HFF-Myc (cell line): Measurements from ENCODE around the gene ARID5B.

Experiments
- DNase-seq: peaks from one replicate; pipeline ENCODE4 v3.0.0-alpha.2; 2011; ENCODE audit warnings: low read depth; ENCODE audit errors: extremely low read depth
- H3K4me3 ChIP-seq: replicated peaks from 2 replicates; pipeline ENCODE4 v1.5.1; 2011; ENCODE audit warnings: low read depth, mild to moderate bottlenecking, control low read depth, low read length
- CTCF ChIP-seq: IDR thresholded peaks from 2 replicates; pipeline ENCODE4 v1.5.1; 2012; ENCODE audit warnings: mild to moderate bottlenecking, low read depth, low read length, control low read depth; ENCODE audit errors: missing control alignments

ARID5B gene

GRCh38 chr10:61987537-61987936 lies 86.0 kb downstream of the ARID5B start:
- DNase-seq, result no peak
- TF ChIP-seq CTCF, result no peak
- no peak overlapping the region for H3K4me3 ChIP-seq

DNA sequence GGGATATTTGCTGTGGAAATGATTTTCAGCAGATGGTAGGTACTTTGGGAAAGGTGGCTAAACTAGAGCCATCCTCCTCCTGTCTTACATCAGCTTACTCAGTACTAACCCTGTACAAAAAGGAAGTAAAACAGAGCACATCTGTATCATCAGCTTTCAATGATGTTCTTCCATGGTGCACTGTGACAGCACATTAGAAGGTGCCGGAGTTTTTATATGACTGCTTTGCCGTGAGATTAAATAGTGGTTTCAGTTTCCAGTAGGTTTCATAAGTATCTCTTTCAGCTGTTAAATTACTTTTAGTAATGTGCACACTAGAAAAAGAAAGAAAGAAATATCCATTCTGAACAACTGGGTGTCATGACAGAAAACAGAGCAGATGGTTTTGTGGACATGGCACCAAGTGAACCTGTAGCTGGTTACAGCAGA lies 86.5 kb downstream of the ARID5B start:
- no peak for TF ChIP-seq CTCF
- DNase-seq, result no peak
- no peak overlapping the region for H3K4me3 ChIP-seq

DNA sequence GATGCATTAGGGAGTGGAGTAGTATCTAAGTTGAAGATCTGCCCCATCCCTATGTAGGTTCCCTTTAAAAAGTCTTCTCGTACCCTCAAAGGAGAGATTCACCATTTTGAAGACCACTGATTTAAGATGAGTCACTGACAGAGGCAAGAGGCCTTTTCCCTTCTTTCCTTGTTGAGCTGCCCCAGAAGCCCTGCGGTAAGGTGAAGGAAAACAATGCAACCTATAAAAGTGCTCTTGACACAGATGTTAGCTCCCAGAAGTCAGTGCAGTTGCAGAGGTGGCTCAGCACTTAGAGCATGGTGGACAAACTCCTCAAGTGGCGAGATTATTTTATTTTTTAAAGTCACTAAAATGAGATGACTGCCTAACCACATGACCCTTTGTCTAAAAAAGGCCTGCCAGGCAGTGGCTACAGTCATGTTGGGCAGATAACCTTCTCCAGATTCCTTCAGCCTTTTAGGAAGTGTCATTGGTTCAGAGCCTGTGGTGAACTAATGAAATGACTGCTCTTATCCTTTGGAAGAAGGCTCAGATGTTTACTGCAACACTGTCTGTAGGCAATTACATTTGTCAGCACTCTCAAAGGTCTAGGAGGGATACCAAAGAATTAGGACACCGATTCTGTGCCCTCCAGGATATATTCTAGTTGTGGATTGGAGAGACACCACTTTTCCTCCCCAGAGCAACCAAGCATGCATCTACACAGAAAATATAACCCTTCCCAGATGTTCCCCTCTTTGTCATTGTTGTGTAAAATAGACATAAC lies 88.7 kb downstream of the ARID5B start:
- no peak for DNase-seq
- no peak for TF ChIP-seq CTCF
- no peak overlapping the region for H3K4me3 ChIP-seq

DNA sequence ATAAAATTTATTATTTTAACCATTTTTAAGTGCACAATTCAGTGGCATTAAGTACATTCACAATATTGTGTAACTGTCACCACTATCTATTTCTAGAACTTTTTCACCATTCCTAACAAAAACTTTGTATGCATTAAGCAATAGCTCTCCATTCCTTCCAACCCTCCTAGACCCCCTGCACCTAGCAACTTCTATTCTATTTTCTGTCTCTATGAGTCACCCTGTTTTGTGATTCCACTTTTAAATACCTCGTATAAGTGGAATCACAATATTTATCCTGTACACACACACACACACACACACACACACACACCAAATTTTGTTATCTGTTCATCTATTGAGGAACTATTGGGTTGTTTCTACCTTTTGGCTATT lies 89.2 kb downstream of the ARID5B start:
- DNase-seq, result no peak
- no peak overlapping the region for H3K4me3 ChIP-seq
- TF ChIP-seq CTCF, result no peak

- DNase-seq, result no peak
- no peak for TF ChIP-seq CTCF
- H3K4me3 ChIP-seq, result no peak overlapping the region
These were observed 89.7 kb downstream of the ARID5B start for GRCh38 chr10:61991166-61991565.

DNA sequence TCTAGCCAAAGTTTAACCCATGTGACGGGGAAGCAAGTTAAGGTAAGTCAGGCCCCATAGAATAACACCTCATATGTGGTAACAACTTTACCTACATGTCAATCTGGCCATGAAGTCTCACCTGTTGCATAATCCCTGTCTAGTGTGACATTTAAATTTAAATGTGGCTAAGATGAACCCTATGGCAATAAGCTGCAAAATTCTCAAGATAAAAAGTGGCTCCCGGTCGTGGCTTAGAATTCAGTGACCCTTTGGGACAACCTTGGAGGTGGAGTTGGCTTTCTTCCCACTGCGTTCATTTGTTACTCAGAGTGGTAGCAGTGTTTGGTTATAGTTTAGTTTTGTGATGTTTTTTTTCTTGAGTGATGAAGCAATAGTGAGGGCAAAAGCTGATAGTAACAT lies 90.6 kb downstream of the ARID5B start:
- TF ChIP-seq CTCF, result no peak
- no peak for DNase-seq
- no peak overlapping the region for H3K4me3 ChIP-seq
